ENCODE results near the gene FBXW9.

The FBXW9 gene

DNA sequence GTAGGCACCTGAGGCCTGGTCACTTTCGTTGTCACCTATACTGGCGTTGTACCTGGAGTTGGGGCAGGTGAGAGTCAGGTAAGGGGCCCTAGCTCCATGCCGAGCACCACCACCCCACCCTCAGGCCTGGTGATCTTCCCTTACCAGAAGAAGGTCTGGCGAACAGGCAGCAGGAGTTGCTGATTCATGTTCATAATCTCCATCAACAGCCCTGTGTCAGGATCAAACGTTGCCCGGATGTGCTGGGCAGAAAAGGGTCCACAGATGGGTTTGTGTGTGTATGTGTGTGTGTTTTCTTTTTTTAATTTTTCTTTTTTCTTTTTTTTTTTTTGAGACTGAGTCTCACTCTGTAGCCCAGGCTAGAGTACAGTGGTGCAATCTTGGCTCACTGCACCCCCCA, 44.2 kb downstream of the FBXW9 start:
- TF ChIP-seq, protein P1, sequence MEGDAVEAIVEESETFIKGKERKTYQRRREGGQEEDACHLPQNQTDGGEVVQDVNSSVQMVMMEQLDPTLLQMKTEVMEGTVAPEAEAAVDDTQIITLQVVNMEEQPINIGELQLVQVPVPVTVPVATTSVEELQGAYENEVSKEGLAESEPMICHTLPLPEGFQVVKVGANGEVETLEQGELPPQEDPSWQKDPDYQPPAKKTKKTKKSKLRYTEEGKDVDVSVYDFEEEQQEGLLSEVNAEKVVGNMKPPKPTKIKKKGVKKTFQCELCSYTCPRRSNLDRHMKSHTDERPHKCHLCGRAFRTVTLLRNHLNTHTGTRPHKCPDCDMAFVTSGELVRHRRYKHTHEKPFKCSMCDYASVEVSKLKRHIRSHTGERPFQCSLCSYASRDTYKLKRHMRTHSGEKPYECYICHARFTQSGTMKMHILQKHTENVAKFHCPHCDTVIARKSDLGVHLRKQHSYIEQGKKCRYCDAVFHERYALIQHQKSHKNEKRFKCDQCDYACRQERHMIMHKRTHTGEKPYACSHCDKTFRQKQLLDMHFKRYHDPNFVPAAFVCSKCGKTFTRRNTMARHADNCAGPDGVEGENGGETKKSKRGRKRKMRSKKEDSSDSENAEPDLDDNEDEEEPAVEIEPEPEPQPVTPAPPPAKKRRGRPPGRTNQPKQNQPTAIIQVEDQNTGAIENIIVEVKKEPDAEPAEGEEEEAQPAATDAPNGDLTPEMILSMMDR (conservative IDR thresholded peaks at IDR 0.05; ENCODE audit: low read depth, low read length) = no peak
- no peak overlapping the region for H3K27ac ChIP-seq
- no peaks in the 10 kb centered on the region for H3K27me3 ChIP-seq (ENCODE audit: insufficient read depth, low read depth)
- no peak overlapping the region for H2AFZ ChIP-seq (ENCODE audit: low read depth)
- H3K9ac ChIP-seq = no peak overlapping the region
- H3K4me2 ChIP-seq = no peak overlapping the region
- H3K4me1 ChIP-seq (ENCODE audit: low read depth, poor library complexity, severe bottlenecking) = no peaks in the 10 kb centered on the region
- no peaks in the 10 kb centered on the region for H3K79me2 ChIP-seq (ENCODE audit: insufficient read depth, low read depth)
- no peaks in the 10 kb centered on the region for H4K20me1 ChIP-seq (ENCODE audit: insufficient read depth)
- no peak overlapping the region for H3K4me3 ChIP-seq (IDR thresholded peaks at IDR 0.05; ENCODE audit: insufficient read depth, low read depth, low read length)
- no peaks in the 10 kb centered on the region for H3K36me3 ChIP-seq (ENCODE audit: insufficient read depth)

DNA sequence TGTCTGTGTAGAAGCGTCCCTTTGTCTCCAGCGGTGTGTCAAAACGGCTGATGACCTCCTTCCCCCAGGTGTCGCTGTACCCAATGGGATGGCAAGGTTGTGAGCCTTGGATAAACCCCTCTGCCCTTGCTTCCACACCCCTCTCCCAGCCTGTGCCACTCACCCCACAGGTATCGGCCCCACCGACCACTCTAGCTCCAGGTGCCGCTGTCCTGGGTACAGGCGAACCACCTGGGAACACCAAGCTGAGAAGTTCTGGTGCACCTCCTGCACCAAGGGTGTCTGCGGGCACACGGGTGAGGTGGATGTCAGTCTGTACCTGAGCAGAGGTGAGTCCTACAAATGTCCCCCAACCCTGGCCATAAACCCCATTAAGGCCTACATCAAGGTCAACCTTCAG, 46.5 kb downstream of the FBXW9 start:
- Histone ChIP-seq H2AFZ (ENCODE audit: low read depth) (no peak overlapping the region), H3K4me2 (no peak overlapping the region), H3K27ac (no peak overlapping the region), H3K36me3 (ENCODE audit: insufficient read depth) (no peaks in the 10 kb centered on the region), H3K27me3 (ENCODE audit: insufficient read depth, low read depth) (no peaks in the 10 kb centered on the region), H3K9ac (no peak overlapping the region), H3K79me2 (ENCODE audit: insufficient read depth, low read depth) (no peaks in the 10 kb centered on the region), H3K4me1 (ENCODE audit: low read depth, poor library complexity, severe bottlenecking) (no peaks in the 10 kb centered on the region), H3K4me3 (IDR thresholded peaks at IDR 0.05; ENCODE audit: insufficient read depth, low read depth, low read length) (no peak overlapping the region), H4K20me1 (ENCODE audit: insufficient read depth) (no peaks in the 10 kb centered on the region)
- TF ChIP-seq, protein P1 (conservative IDR thresholded peaks at IDR 0.05; ENCODE audit: low read depth, low read length) = no peak

DNA sequence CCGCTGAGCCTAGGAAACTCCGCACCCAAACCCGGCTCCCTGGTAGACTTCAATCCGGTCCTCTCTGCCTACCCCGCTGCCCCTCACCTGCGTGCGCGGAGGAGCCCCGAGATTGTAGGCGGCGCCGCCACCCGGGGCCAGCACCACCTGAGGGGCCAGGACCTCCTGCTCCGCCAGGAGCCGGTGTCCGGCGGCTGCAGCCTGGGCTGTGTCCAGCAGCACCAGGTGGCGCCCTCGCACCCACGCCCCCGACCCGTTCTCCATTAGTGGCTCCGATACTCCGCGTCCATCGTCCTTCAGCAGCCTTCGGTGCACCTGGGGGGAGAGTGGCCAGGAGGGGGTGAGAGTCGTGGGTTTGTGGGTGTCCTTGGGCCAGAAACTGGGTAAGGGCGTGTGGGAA, 48.3 kb downstream of the FBXW9 start:
- Histone ChIP-seq H3K4me3 (IDR thresholded peaks at IDR 0.05; ENCODE audit: insufficient read depth, low read depth, low read length) (no peak overlapping the region), H3K4me2 (no peak overlapping the region)

DNA sequence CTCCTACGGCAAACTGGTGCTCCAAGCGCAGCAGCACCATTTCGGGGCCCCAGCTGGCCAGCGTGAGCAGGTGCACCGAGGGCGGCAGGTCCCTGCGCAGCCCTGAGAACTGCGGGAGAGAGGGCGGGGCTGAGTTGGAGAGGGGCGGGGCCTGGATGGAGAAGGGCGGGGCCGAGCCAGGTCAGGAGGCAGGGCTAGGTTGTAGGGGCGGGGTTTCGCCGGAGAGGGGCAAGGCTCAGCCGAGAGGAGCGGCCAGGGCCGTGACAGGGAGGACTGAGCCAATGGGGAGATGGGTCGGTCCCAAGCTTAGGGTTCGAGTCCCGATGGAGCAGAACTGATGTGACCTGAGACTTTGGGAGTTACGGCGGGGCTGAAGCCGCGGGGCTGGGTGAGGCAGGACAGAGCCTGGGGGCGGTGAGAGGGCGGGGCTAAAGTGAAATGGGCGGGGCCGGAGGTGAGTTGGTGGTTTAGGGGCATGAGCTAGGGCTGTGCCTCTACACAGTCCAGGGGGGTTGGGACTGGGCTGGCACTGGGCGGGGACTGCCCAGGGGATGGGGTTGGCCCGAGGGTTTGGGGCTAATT, 48.9 kb downstream of the FBXW9 start:
- Histone ChIP-seq H3K9ac (no peak overlapping the region), H2AFZ (ENCODE audit: low read depth) (no peak overlapping the region), H3K27me3 (ENCODE audit: insufficient read depth, low read depth) (no peaks in the 10 kb centered on the region), H3K27ac (no peak overlapping the region), H3K4me2 (no peak overlapping the region), H3K4me1 (ENCODE audit: low read depth, poor library complexity, severe bottlenecking) (no peaks in the 10 kb centered on the region), H3K4me3 (IDR thresholded peaks at IDR 0.05; ENCODE audit: insufficient read depth, low read depth, low read length) (no peak overlapping the region), H3K36me3 (ENCODE audit: insufficient read depth) (no peaks in the 10 kb centered on the region), H3K79me2 (ENCODE audit: insufficient read depth, low read depth) (no peaks in the 10 kb centered on the region), H4K20me1 (ENCODE audit: insufficient read depth) (no peaks in the 10 kb centered on the region)
- TF ChIP-seq, protein P1 (conservative IDR thresholded peaks at IDR 0.05; ENCODE audit: low read depth, low read length) = no peak

More for the DNA sequence above, 48.3 kb downstream of the FBXW9 start:
- no peaks in the 10 kb centered on the region for H3K27me3 ChIP-seq (ENCODE audit: insufficient read depth, low read depth)
- H2AFZ ChIP-seq (ENCODE audit: low read depth) = no peak overlapping the region
- no peaks in the 10 kb centered on the region for H3K4me1 ChIP-seq (ENCODE audit: low read depth, poor library complexity, severe bottlenecking)
- no peaks in the 10 kb centered on the region for H3K36me3 ChIP-seq (ENCODE audit: insufficient read depth)
- H3K79me2 ChIP-seq (ENCODE audit: insufficient read depth, low read depth) = no peaks in the 10 kb centered on the region
- H3K27ac ChIP-seq = no peak overlapping the region
- TF ChIP-seq, protein P1 (conservative IDR thresholded peaks at IDR 0.05; ENCODE audit: low read depth, low read length) = no peak
- no peaks in the 10 kb centered on the region for H4K20me1 ChIP-seq (ENCODE audit: insufficient read depth)
- H3K9ac ChIP-seq = no peak overlapping the region

Measured in KMS-11 (cell line).